HFF-Myc (cell line): ENCODE measurements around the gene IL10RA.

Experiments
- DNase-seq: peaks from one replicate; pipeline ENCODE4 v3.0.0-alpha.2; 2011; ENCODE audit warnings: low read depth; ENCODE audit errors: extremely low read depth
- H3K4me3 ChIP-seq: replicated peaks from 2 replicates; pipeline ENCODE4 v1.5.1; 2011; ENCODE audit warnings: low read depth, mild to moderate bottlenecking, control low read depth, low read length
- CTCF ChIP-seq: IDR thresholded peaks from 2 replicates; pipeline ENCODE4 v1.5.1; 2012; ENCODE audit warnings: mild to moderate bottlenecking, low read depth, low read length, control low read depth; ENCODE audit errors: missing control alignments

IL10RA gene

GRCh38 chr11:117962826-117963225 is 23.4 kb upstream of the IL10RA start:
- no peak overlapping the region for H3K4me3 ChIP-seq
- no peak for DNase-seq
- no peak for TF ChIP-seq CTCF

GRCh38 chr11:117966908-117967307 is 19.3 kb upstream of the IL10RA start:
- TF ChIP-seq CTCF = no peak
- no peak for DNase-seq
- no peak overlapping the region for H3K4me3 ChIP-seq

- H3K4me3 ChIP-seq = no peak overlapping the region
- no peak for TF ChIP-seq CTCF
- no peak for DNase-seq
Measured at GRCh38 chr11:117969160-117969991, 16.8 kb upstream of the IL10RA start.

- no peak for DNase-seq
- no peak for TF ChIP-seq CTCF
- no peak overlapping the region for H3K4me3 ChIP-seq
Measured at GRCh38 chr11:117970400-117971024, 15.7 kb upstream of the IL10RA start.

GRCh38 chr11:117972044-117972443 is 14.2 kb upstream of the IL10RA start:
- no peak for DNase-seq
- no peak overlapping the region for H3K4me3 ChIP-seq
- no peak for TF ChIP-seq CTCF

- H3K4me3 ChIP-seq = no peak overlapping the region
- DNase-seq = no peak
- TF ChIP-seq CTCF = no peak
Measured at GRCh38 chr11:117972629-117973502, 13.3 kb upstream of the IL10RA start.
